ENCODE data around the gene GPR158.

Gene GPR158

GRCh38 chr10:25388862-25389206 lies 214.0 kb downstream of the GPR158 start:
- no peak overlapping the region for H2AFZ ChIP-seq (ENCODE audit: low read depth)
- no peaks in the 10 kb centered on the region for H4K20me1 ChIP-seq (ENCODE audit: insufficient read depth)
- H3K9ac ChIP-seq, result no peak overlapping the region
- H3K27me3 ChIP-seq (ENCODE audit: insufficient read depth, low read depth), result no peaks in the 10 kb centered on the region
- H3K36me3 ChIP-seq (ENCODE audit: insufficient read depth), result no peaks in the 10 kb centered on the region
- TF ChIP-seq, protein P1, sequence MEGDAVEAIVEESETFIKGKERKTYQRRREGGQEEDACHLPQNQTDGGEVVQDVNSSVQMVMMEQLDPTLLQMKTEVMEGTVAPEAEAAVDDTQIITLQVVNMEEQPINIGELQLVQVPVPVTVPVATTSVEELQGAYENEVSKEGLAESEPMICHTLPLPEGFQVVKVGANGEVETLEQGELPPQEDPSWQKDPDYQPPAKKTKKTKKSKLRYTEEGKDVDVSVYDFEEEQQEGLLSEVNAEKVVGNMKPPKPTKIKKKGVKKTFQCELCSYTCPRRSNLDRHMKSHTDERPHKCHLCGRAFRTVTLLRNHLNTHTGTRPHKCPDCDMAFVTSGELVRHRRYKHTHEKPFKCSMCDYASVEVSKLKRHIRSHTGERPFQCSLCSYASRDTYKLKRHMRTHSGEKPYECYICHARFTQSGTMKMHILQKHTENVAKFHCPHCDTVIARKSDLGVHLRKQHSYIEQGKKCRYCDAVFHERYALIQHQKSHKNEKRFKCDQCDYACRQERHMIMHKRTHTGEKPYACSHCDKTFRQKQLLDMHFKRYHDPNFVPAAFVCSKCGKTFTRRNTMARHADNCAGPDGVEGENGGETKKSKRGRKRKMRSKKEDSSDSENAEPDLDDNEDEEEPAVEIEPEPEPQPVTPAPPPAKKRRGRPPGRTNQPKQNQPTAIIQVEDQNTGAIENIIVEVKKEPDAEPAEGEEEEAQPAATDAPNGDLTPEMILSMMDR (conservative IDR thresholded peaks at IDR 0.05; ENCODE audit: low read depth, low read length), result no peak
- H3K4me2 ChIP-seq, result no peak overlapping the region
- no peak overlapping the region for H3K4me3 ChIP-seq (IDR thresholded peaks at IDR 0.05; ENCODE audit: insufficient read depth, low read depth, low read length)
- no peak overlapping the region for H3K27ac ChIP-seq
- no peaks in the 10 kb centered on the region for H3K4me1 ChIP-seq (ENCODE audit: low read depth, poor library complexity, severe bottlenecking)
- H3K79me2 ChIP-seq (ENCODE audit: insufficient read depth, low read depth), result no peaks in the 10 kb centered on the region

DNA sequence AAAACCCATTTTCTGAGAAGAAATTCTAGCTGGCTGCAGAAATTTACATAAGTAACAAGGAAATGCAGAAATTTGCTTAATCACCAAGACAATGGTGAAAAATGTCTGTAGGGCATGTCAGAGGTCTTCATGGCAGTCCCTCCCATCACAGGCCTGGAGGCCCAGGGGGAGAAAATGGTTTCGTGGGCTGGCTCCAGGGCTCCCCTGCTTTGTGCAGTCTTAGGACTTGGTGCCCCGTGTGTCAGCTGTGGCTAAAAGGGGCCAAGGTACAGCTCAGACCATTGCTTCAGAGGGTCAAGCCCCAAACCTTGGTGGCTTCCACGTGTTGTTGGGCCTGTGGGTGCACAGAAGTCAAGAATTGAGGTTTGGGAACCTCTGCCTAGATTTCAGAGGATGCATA lies 215.9 kb downstream of the GPR158 start:
- TF ChIP-seq, protein P1 (conservative IDR thresholded peaks at IDR 0.05; ENCODE audit: low read depth, low read length), result no peak
- H3K27me3 ChIP-seq (ENCODE audit: insufficient read depth, low read depth), result no peaks in the 10 kb centered on the region

GRCh38 chr10:25392132-25392531 lies 217.3 kb downstream of the GPR158 start:
- H3K27me3 ChIP-seq (ENCODE audit: insufficient read depth, low read depth), result no peaks in the 10 kb centered on the region
- TF ChIP-seq, protein P1 (conservative IDR thresholded peaks at IDR 0.05; ENCODE audit: low read depth, low read length), result no peak
- H3K4me2 ChIP-seq, result no peak overlapping the region
- H3K4me3 ChIP-seq (IDR thresholded peaks at IDR 0.05; ENCODE audit: insufficient read depth, low read depth, low read length), result no peak overlapping the region
- no peak overlapping the region for H3K27ac ChIP-seq
- H3K79me2 ChIP-seq (ENCODE audit: insufficient read depth, low read depth), result no peaks in the 10 kb centered on the region
- H2AFZ ChIP-seq (ENCODE audit: low read depth), result no peak overlapping the region
- no peak overlapping the region for H3K9ac ChIP-seq
- H3K36me3 ChIP-seq (ENCODE audit: insufficient read depth), result no peaks in the 10 kb centered on the region
- H3K4me1 ChIP-seq (ENCODE audit: low read depth, poor library complexity, severe bottlenecking), result no peaks in the 10 kb centered on the region
- H4K20me1 ChIP-seq (ENCODE audit: insufficient read depth), result no peaks in the 10 kb centered on the region

More for the DNA sequence above, 215.9 kb downstream of the GPR158 start:
- Histone ChIP-seq H3K4me2 (no peak overlapping the region), H3K9ac (no peak overlapping the region), H3K4me3 (IDR thresholded peaks at IDR 0.05; ENCODE audit: insufficient read depth, low read depth, low read length) (no peak overlapping the region), H3K79me2 (ENCODE audit: insufficient read depth, low read depth) (no peaks in the 10 kb centered on the region), H4K20me1 (ENCODE audit: insufficient read depth) (no peaks in the 10 kb centered on the region), H2AFZ (ENCODE audit: low read depth) (no peak overlapping the region), H3K36me3 (ENCODE audit: insufficient read depth) (no peaks in the 10 kb centered on the region), H3K4me1 (ENCODE audit: low read depth, poor library complexity, severe bottlenecking) (no peaks in the 10 kb centered on the region), H3K27ac (no peak overlapping the region)

- H3K4me2 ChIP-seq, result no peak overlapping the region
- no peak overlapping the region for H3K4me3 ChIP-seq (IDR thresholded peaks at IDR 0.05; ENCODE audit: insufficient read depth, low read depth, low read length)
- no peaks in the 10 kb centered on the region for H4K20me1 ChIP-seq (ENCODE audit: insufficient read depth)
- H3K36me3 ChIP-seq (ENCODE audit: insufficient read depth), result no peaks in the 10 kb centered on the region
- no peak overlapping the region for H3K9ac ChIP-seq
- H2AFZ ChIP-seq (ENCODE audit: low read depth), result no peak overlapping the region
- TF ChIP-seq, protein P1 (conservative IDR thresholded peaks at IDR 0.05; ENCODE audit: low read depth, low read length), result no peak
- no peak overlapping the region for H3K27ac ChIP-seq
- no peaks in the 10 kb centered on the region for H3K79me2 ChIP-seq (ENCODE audit: insufficient read depth, low read depth)
- H3K4me1 ChIP-seq (ENCODE audit: low read depth, poor library complexity, severe bottlenecking), result no peaks in the 10 kb centered on the region
- H3K27me3 ChIP-seq (ENCODE audit: insufficient read depth, low read depth), result no peaks in the 10 kb centered on the region
These were observed 218.8 kb downstream of the GPR158 start for GRCh38 chr10:25393621-25394020.
